HFFc6 (cell line): Measurements from ENCODE around the gene AUTS2. TPM values are rescaled to one million over a fixed set of nuclear protein-coding genes. Genes with fewer than 3 reads are reported as not detected.
"Not testable (repeated sequence)": the region's sequence is repeated elsewhere in the genome, so short reads cannot be mapped to it uniquely, and the experiment has no call there.

Source experiments
- DNase-seq: peaks from one replicate; pipeline ENCODE4 v3.0.0-alpha.2; 2018
- H3K27ac Mint-ChIP-seq: 2 replicates; pipeline ENCODE4 v1.8.0; 2020; ENCODE audit warnings: mild to moderate bottlenecking, mixed read lengths
- H3K27me3 Mint-ChIP-seq: 2 replicates; pipeline ENCODE4 v1.8.0; 2021; ENCODE audit warnings: mild to moderate bottlenecking, moderate library complexity, mixed read lengths; ENCODE audit not compliant: insufficient read depth
- H3K36me3 Mint-ChIP-seq: 2 replicates; pipeline ENCODE4 v1.8.0; 2021; ENCODE audit warnings: low read depth, mixed read lengths
- H3K4me1 Mint-ChIP-seq: 2 replicates; pipeline ENCODE4 v1.8.0; 2020; ENCODE audit warnings: low read depth, mixed read lengths
- H3K4me3 Mint-ChIP-seq: 2 replicates; pipeline ENCODE4 v1.8.0; 2020; ENCODE audit warnings: mild to moderate bottlenecking, moderate library complexity, mixed read lengths
- H3K9me3 Mint-ChIP-seq: 2 replicates; pipeline ENCODE4 v1.8.0; 2020; ENCODE audit warnings: mild to moderate bottlenecking, mixed read lengths
- CTCF ChIP-seq: fragments of 200-600 bp; sonication (generic); IDR thresholded peaks from 2 replicates; pipeline ENCODE4 v1.5.0; 2021; ENCODE audit warnings: antibody characterized with exemption, mild to moderate bottlenecking
- total RNA-seq, 6 experiments: library from RNA; stranded (reverse); fragmentation: NEBNext Ultra II Directional; extraction: Animal tissue kit (Norgen Biotek cat#: 25700); gene quantifications; 2 replicates in 1 of 6; 3 replicates in 5 of 6; pipeline ENCODE4 v1.2.3, GENCODE V29; 2021

AUTS2 gene
- total RNA-seq, 6 experiments from 2014 or later = 0.02 to 0.19 (median 0.16) TPM; not detected in 2

- no peak for DNase-seq
- H3K36me3 Mint-ChIP-seq = 0 out of 2 replicates have a peak, but pooled peaks cover 5% of the 10 kb centered on the region
- H3K4me1 Mint-ChIP-seq = no peaks in the 10 kb centered on the region
- H3K9me3 Mint-ChIP-seq = peaks cover 35% of the 10 kb centered on the region
- H3K27ac Mint-ChIP-seq = no peak overlapping the region
- H3K27me3 Mint-ChIP-seq = peaks cover 1% of the 10 kb centered on the region; the same call in 1 of the 2 replicates
- TF ChIP-seq CTCF = no peak
- H3K4me3 Mint-ChIP-seq = no peak overlapping the region
Observed at GRCh38 chr7:70726294-70726693, 1128.0 kb downstream of the AUTS2 start.

DNA sequence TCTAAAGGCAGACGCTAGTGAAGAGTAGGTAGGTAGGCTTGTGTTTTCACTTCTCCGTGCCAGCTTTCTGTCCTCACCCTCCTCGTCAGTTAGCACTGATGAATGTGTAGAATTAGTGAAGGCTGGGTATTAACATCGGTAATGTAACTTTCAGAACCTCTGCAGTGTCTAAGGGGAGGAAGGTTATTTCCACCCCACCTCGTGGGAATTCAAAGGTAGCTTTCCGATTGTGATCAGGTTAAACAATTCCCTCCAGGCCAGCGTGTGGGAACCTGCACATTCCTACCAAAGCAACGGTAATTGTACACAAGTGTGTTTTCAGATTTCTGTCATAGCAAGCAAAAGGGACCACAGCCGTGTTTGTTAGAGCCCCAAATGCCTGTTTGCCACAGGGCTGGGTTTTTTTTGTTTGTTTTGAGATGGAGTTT, 1128.7 kb downstream of the AUTS2 start:
- Mint-ChIP-seq H3K27me3 (peaks cover 1% of the 10 kb centered on the region; the same call in 1 of the 2 replicates), H3K27ac (no peak overlapping the region), H3K4me3 (no peak overlapping the region), H3K36me3 (peaks cover 5% of the 10 kb centered on the region; the same call in 1 of the 2 replicates), H3K4me1 (no peaks in the 10 kb centered on the region), H3K9me3 (peaks cover 35% of the 10 kb centered on the region)
- no peak for TF ChIP-seq CTCF
- no peak for DNase-seq

- Mint-ChIP-seq H3K36me3 (peaks cover 5% of the 10 kb centered on the region; the same call in 1 of the 2 replicates), H3K4me1 (no peaks in the 10 kb centered on the region)
Observed at GRCh38 chr7:70727861-70728260, 1129.6 kb downstream of the AUTS2 start.

GRCh38 chr7:70728872-70729552, 1130.7 kb downstream of the AUTS2 start:
- no peaks in the 10 kb centered on the region for H3K4me1 Mint-ChIP-seq
- H3K27me3 Mint-ChIP-seq = peaks cover 1% of the 10 kb centered on the region; the same call in 1 of the 2 replicates
- peaks cover 36% of the 10 kb centered on the region for H3K9me3 Mint-ChIP-seq
- DNase-seq = no peak
- no peak for TF ChIP-seq CTCF
- no peak overlapping the region for H3K27ac Mint-ChIP-seq
- peaks cover 5% of the 10 kb centered on the region; the same call in 1 of the 2 replicates for H3K36me3 Mint-ChIP-seq
- H3K4me3 Mint-ChIP-seq = no peak overlapping the region

More at GRCh38 chr7:70727861-70728260, 1129.6 kb downstream of the AUTS2 start:
- peaks cover 36% of the 10 kb centered on the region for H3K9me3 Mint-ChIP-seq
- DNase-seq = no peak
- TF ChIP-seq CTCF = no peak
- no peak overlapping the region for H3K4me3 Mint-ChIP-seq
- H3K27me3 Mint-ChIP-seq = peaks cover 1% of the 10 kb centered on the region; the same call in 1 of the 2 replicates
- H3K27ac Mint-ChIP-seq = no peak overlapping the region

GRCh38 chr7:70729553-70730157, 1131.4 kb downstream of the AUTS2 start:
- H3K27ac Mint-ChIP-seq = not testable (repeated sequence)

More at GRCh38 chr7:70729553-70730157, 1131.4 kb downstream of the AUTS2 start:
- not testable (repeated sequence) for H3K27me3 Mint-ChIP-seq, H3K36me3 Mint-ChIP-seq, H3K4me1 Mint-ChIP-seq, DNase-seq, H3K4me3 Mint-ChIP-seq
- peaks cover 38% of the 10 kb centered on the region for H3K9me3 Mint-ChIP-seq
